RPMI8226 (cell line): ENCODE measurements around the gene TCN1.
"Not testable (repeated sequence)": the region's sequence is repeated elsewhere in the genome, so short reads cannot be mapped to it uniquely, and the experiment has no call there.

Source experiments
- DNase-seq: peaks from one replicate; pipeline ENCODE4 v3.0.0-alpha.2; 2015

The TCN1 gene

GRCh38 chr11:59857439-59858434 is 8.6 kb downstream of the TCN1 start:
- no peak for DNase-seq

GRCh38 chr11:59854871-59855270 is 11.4 kb downstream of the TCN1 start:
- DNase-seq: no peak

- DNase-seq: not testable (repeated sequence)
These were observed 14.9 kb downstream of the TCN1 start for GRCh38 chr11:59851416-59851815.

- DNase-seq: not testable (repeated sequence)
These were observed 16.7 kb downstream of the TCN1 start for GRCh38 chr11:59849551-59849950.

GRCh38 chr11:59849129-59849528 is 17.2 kb downstream of the TCN1 start:
- no peak for DNase-seq

GRCh38 chr11:59848439-59848838 is 17.8 kb downstream of the TCN1 start:
- not testable (repeated sequence) for DNase-seq

GRCh38 chr11:59847626-59848025 is 18.7 kb downstream of the TCN1 start:
- DNase-seq: no peak

- no peak for DNase-seq
These were observed 19.7 kb downstream of the TCN1 start for GRCh38 chr11:59846556-59846955.

- DNase-seq: no peak
These were observed 20.9 kb downstream of the TCN1 start, which contains the start of gene CBLIF for GRCh38 chr11:59845399-59845798. CBLIF (minus strand) TSS chr11:59845499; CDS start chr11:59845453, 46 bp downstream.

- DNase-seq: no peak
These were observed 24.0 kb downstream of the TCN1 start for GRCh38 chr11:59842316-59842715.

- DNase-seq: no peak
These were observed 24.8 kb downstream of the TCN1 start for GRCh38 chr11:59841514-59841913.

- no peak for DNase-seq
These were observed 26.7 kb downstream of the TCN1 start for GRCh38 chr11:59839615-59840014.

- DNase-seq: no peak
These were observed 32.7 kb downstream of the TCN1 start for GRCh38 chr11:59833602-59834001.

GRCh38 chr11:59829358-59829757 is 36.9 kb downstream of the TCN1 start:
- DNase-seq: no peak

GRCh38 chr11:59822989-59823566 is 43.2 kb downstream of the TCN1 start:
- peak; percentile 68 for DNase-seq

- DNase-seq: peak; percentile 58
These were observed 47.7 kb downstream of the TCN1 start for GRCh38 chr11:59818572-59818971.

GRCh38 chr11:59816434-59816833 is 49.9 kb downstream of the TCN1 start:
- DNase-seq: not testable (repeated sequence)

GRCh38 chr11:59815754-59816153 is 50.5 kb downstream of the TCN1 start:
- no peak for DNase-seq

GRCh38 chr11:59814021-59814420 is 52.3 kb downstream of the TCN1 start:
- DNase-seq: no peak

GRCh38 chr11:59813364-59813763 is 52.9 kb downstream of the TCN1 start:
- DNase-seq: no peak

GRCh38 chr11:59812220-59812619 is 54.1 kb downstream of the TCN1 start:
- no peak for DNase-seq

GRCh38 chr11:59810911-59811259 is 55.4 kb downstream of the TCN1 start:
- DNase-seq: no peak

- DNase-seq: peak; percentile 93
These were observed 55.9 kb downstream of the TCN1 start, which contains the start of gene MRPL16 for GRCh38 chr11:59810189-59810910. MRPL16 (minus strand) TSS chr11:59810778; CDS start chr11:59810658, 120 bp downstream.
